ENCODE data around the gene TARDBP. TPM values are rescaled to one million over a fixed set of nuclear protein-coding genes. Genes with fewer than 3 reads are reported as not detected.

TARDBP gene
- total and polyA plus RNA-seq, 2 experiments from 2014 or later, result 204 to 313 TPM

GRCh38 chr1:10967090-10967489, 45.4 kb upstream of the TARDBP start:
- no peak overlapping the region for H3K4me3 ChIP-seq
- no peaks in the 10 kb centered on the region for H3K36me3 ChIP-seq (ENCODE audit: insufficient read depth)
- no peak for DNase-seq (ENCODE audit: low spot score)
- H3K27me3 Mint-ChIP-seq (ENCODE audit: insufficient read depth, low read depth, poor library complexity), result peaks cover 8% of the 10 kb centered on the region
- H3K79me2 ChIP-seq (replicated peaks; ENCODE audit: insufficient read depth), result no peaks in the 10 kb centered on the region
- no peaks in the 10 kb centered on the region for H3K9me2 ChIP-seq (ENCODE audit: insufficient read depth)
- H3K36me3 Mint-ChIP-seq (ENCODE audit: low read depth), result no peaks in the 10 kb centered on the region
- no peaks in the 10 kb centered on the region for H3K27me3 ChIP-seq (ENCODE audit: insufficient read depth)
- no peak overlapping the region for H3K27ac Mint-ChIP-seq
- H3K4me2 ChIP-seq, result no peak overlapping the region
- peaks cover 37% of the 10 kb centered on the region for H3K4me1 Mint-ChIP-seq
- no peak overlapping the region for H3K27ac ChIP-seq (ENCODE audit: low read depth)
- H4K20me1 ChIP-seq (replicated peaks; ENCODE audit: insufficient read depth), result no peaks in the 10 kb centered on the region
- TF ChIP-seq EZH2phosphoT487 (IDR thresholded peaks at IDR 0.05; ENCODE audit: unreplicated experiment) (no peak), ZNF114 (CRISPR knock-in tag; IDR thresholded peaks at IDR 0.05) (no peak), CREB1 (CRISPR knock-in tag; IDR thresholded peaks at IDR 0.05; ENCODE audit: low read depth) (no peak), ZNF462 (CRISPR knock-in tag; IDR thresholded peaks at IDR 0.05) (no peak), POLR2AphosphoS5 (IDR thresholded peaks at IDR 0.05; ENCODE audit: low read depth) (no peak), ZNF331 (CRISPR knock-in tag; IDR thresholded peaks at IDR 0.05; ENCODE audit: low read depth) (no peak), NANOG (IDR thresholded peaks at IDR 0.05; ENCODE audit: borderline replicate concordance) (no peak), ETS1 (IDR thresholded peaks at IDR 0.05) (no peak), STAT1 (IDR thresholded peaks at IDR 0.05; ENCODE audit: unreplicated experiment) (no peak), EZH2 (IDR thresholded peaks at IDR 0.05; ENCODE audit: low read depth, unreplicated experiment) (no peak), REST (IDR thresholded peaks at IDR 0.05; ENCODE audit: unreplicated experiment) (no peak), JUNB (IDR thresholded peaks at IDR 0.05; ENCODE audit: unreplicated experiment) (no peak)
- TF ChIP-seq, protein P1, sequence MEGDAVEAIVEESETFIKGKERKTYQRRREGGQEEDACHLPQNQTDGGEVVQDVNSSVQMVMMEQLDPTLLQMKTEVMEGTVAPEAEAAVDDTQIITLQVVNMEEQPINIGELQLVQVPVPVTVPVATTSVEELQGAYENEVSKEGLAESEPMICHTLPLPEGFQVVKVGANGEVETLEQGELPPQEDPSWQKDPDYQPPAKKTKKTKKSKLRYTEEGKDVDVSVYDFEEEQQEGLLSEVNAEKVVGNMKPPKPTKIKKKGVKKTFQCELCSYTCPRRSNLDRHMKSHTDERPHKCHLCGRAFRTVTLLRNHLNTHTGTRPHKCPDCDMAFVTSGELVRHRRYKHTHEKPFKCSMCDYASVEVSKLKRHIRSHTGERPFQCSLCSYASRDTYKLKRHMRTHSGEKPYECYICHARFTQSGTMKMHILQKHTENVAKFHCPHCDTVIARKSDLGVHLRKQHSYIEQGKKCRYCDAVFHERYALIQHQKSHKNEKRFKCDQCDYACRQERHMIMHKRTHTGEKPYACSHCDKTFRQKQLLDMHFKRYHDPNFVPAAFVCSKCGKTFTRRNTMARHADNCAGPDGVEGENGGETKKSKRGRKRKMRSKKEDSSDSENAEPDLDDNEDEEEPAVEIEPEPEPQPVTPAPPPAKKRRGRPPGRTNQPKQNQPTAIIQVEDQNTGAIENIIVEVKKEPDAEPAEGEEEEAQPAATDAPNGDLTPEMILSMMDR (conservative IDR thresholded peaks at IDR 0.05; ENCODE audit: low read depth in 2 of 2), result no peak
- H3K9me3 Mint-ChIP-seq, result no peaks in the 10 kb centered on the region
- peaks cover 5% of the 10 kb centered on the region; the same call in 1 of the 2 replicates for H3F3A ChIP-seq (replicated peaks; ENCODE audit: low read depth)
- H3K4me1 ChIP-seq (ENCODE audit: insufficient read depth), result peaks cover 24% of the 10 kb centered on the region
- no peak for ATAC-seq
- H3K4me3 Mint-ChIP-seq, result no peak overlapping the region
- H2AFZ ChIP-seq, result no peak overlapping the region
